GM21367 (cell line): ENCODE data around the gene KIF21A.
"Not testable (repeated sequence)": the region's sequence is repeated elsewhere in the genome, so short reads cannot be mapped to it uniquely, and the experiment has no call there.

Source experiments
- ATAC-seq: cut with Tn5 transposase; IDR thresholded peaks from one replicate; pipeline ENCODE4 v1.9.1; 2021; ENCODE audit not compliant: unreplicated experiment

The KIF21A gene

DNA sequence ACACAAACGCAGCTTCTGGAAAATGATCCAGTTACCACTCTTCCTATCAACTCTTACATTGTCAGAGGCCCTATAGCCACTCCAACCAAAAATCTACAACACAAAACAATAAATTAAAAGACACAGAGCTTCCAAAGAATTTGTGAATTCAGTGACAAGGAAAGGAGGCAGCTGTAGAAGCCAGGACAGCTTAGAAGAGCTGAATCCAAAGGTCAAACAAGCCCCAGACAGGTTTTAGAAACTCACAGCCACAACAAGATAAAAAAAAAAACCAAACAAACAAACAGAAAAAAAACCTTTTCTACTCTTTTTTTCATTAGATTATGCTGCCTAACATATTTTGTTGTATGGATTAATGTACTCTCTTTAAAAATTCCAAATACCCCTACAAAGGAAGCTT is 94.4 kb downstream of the KIF21A start:
- no peak for ATAC-seq

DNA sequence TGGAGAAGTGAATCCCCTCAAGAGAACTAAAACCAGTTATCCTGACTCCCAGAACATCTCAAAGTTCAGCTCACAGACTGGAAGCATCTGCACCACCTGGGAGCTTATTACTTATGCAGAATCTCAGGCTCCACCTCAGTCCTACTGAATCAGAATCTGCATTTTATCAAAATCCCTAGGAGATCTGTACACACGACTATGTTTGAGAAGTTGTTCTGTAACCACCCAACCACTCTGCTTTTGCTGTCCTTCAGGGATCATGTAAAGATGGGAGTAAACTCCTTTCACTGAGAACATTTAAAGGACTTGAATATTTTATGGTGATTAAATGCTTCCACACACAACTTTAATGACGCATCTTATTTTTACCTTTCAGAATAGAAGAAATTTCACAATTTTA is 98.0 kb downstream of the KIF21A start:
- no peak for ATAC-seq

DNA sequence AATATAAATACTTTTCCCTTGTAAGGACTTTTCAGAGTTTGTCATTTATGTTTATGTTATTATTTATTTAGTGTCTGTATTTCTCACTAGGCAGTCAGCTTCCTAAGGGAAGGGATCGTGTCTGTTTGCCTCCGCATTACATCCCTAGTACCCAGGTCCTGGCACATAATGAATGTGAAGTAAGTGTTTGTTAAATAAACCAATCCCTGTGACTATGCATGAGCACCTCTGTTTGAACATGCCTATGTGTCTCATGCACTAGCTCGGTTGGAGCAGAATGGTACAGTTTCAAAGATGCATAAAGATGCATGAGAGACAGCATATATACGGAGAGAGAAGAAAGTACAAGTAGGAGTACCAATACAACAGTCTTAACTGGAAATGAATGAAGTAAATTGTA is 99.3 kb downstream of the KIF21A start:
- no peak for ATAC-seq

DNA sequence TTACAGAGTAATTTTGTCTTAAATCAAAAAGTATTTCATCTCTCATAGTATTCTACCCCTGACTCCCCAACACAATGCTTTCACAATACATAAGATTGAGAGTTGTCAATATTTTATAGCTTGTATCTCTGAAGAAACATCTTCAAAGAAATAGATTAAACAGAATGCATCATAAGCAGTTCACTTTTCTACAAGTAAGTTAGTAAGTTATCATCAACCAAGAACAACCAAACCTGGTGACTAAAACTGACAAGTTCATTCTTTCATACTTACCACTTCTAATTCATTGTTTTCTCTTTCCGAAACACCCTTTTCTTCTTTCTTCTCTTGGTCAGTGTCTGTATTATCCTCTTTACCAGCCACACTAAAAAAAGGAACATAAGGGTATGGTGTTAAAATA is 101.2 kb downstream of the KIF21A start:
- ATAC-seq, result no peak

DNA sequence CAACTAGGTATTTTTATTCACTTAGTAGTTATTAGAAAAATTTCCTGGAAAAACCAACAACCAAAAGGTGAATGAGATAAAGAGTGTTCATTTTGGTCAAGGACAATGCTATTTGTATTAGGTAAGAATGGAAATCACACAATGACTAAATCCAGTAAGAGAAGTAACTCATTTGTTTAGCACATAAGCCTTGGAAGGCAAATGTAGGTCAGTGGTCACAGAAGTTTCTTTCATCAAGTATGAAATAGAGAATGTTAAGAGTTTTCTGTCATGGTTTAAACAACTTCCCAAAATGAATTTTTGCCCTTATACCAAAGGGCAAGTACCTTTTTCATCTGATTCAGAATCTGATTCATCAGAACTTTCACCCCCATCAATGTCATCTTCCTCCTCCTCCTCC is 101.7 kb downstream of the KIF21A start:
- peak; percentile 53 for ATAC-seq

DNA sequence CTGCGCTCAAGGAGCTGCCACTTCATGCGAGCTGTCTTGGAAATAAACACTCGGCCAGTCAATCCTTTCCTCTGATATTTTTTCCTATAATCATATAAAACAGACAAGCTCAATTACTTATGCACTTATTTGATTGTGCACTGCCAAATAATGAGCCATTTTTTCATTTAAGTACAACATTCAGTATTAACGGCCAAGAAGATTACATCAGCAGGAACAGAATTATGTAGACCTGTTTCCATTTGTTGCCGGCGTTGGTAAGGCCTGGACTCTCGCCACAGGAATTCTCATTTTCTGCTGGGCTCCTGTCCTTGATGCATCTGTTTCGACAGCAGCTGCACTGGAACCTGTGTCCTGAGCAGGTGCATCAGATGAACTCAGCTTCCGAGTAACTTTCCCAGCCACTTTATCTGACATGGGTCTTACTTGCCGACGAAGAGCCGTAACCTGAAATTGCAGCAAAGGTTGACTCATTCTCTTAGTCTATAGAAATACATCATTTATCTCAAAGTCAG is 110.2 kb downstream of the KIF21A start:
- ATAC-seq, result no peak

DNA sequence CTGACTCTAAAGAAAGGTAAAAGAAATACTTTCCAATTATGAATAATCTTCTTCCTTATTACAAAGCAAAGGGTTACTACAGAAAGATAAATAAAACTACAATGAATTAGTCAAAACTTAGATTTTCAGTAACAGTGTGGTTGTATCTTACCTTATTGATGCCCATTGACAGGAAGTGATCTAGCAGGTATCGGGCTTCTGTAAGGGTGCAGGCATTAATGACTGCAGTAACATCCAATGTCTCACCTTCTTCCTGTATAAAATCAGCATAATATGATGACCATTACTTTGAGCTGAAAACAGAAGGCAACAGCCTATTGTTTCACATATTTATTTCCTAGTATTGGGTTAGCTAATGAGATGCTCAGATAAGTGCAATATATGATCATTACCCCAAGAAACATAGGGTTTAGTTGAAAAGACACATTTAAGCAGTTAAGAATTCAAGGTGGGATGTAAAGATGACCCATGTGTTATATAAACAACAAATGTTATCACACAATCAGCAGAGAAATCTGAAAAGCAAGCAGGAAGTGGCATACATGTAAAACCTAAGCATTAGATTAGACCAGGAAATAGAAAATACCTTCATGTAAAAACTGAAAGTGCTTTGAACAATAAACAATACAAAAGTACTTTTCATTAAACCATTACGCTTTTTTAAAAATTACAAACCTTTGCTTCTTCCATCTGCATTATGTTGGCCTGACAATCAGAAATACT is 111.2 kb downstream of the KIF21A start:
- ATAC-seq, result no peak

DNA sequence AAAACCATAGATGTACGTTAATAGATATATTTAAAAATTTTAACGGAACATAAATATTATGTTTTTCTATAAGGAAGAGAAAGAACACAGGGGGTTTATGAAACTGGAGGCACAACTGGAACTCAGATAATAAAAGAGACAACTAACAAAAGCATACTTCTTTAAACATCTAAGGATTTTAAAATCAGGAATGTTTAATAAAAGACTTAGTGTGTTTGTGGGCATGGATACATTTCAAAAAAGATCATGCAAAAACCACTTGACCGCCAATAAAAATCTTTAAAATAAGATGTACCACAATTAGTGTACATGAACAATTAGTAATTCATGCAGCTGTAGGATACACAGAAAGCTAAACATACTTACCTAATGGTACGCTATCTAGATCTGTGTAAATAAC is 113.0 kb downstream of the KIF21A start:
- ATAC-seq, result no peak

DNA sequence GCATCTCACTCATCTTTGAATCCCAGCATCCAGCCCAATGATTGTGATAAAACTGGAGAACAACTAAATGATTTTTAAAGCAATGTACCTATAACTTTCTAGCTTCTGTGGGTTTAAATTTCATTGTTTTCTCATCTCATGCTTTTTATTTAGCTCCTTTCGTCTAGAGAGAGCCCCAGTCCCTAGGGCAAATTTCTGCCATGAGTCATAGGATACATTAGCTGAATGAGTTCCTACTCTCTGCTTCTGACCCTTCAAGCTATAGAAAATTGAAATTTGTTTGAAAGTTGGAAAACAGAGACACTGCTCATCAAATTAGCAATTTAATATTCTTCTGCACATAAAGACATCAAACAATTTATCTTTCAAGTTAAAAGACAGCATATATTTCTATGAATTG is 113.9 kb downstream of the KIF21A start:
- no peak for ATAC-seq

DNA sequence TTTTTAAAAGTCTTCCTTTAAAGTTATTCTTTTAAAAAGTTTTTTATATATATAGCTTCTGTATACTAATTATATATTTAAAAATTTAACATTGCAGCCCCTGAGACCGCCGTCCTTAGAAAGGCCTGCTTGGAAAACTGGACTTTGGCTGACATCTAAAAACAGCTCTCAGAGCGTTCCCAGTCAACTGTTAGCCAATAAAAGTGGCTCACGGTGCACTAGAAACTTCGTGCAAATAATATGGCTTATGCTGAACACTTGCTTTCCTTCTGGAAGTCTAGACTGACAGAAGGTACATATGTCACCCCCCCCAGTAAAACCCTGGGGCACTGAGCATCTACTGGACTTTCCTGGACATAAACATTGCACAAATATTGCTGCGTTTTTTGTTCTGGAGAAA is 115.0 kb downstream of the KIF21A start:
- no peak for ATAC-seq

DNA sequence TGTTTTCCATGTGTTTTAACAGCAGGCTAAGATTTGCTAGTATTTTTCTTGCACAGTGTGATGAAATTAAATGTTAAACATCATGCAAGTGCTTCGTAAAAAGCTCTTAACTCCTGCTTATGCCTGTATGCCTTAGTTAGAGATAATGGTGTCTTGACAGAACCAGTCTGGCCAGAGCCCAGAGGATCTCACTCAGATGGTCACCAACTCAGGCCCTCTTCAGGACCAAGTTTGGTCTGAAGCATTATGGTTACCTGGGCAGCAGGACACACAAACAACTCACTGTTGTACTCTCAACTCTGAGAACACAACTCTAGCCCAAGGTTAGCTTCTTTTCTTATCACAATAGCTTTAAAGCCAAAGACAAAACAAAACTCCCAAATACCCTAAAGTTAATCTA is 115.4 kb downstream of the KIF21A start:
- no peak for ATAC-seq

DNA sequence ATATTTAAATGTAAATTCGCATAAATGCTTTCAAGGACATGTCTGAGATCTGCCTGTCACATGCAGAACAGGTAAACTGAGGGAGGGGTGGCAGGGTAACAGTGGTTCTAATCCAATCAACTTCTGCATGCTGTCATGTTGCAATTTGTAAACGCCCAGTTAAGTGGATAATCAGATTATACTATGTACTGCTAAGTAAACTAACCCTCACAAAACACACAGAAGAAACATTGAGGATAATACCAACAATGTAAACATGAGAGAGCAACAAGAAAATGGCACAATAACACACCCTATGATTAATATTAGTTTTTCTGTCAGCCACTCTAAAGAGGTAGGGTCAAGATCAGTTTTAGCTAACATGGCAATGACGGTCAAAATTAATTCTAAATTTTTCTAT is 123.7 kb downstream of the KIF21A start:
- ATAC-seq, result no peak

DNA sequence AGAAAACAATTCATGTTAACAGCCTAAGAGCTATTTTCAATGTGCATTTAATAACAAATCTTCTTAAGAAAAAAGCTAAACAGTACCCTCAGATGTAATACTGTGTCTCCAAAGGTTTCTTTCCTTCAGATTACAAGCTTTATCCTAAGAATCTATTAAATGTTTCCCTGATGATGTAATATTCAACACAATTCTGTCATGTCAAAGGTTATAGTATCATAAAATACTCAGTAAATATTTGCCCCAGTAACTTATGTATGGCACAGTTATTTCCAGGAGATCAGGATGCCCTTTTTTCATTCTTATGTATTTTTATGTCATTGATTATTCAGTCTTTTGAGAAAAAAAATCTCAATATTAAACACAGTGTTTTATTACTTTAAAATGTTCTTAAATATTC is 128.4 kb downstream of the KIF21A start:
- ATAC-seq, result no peak

DNA sequence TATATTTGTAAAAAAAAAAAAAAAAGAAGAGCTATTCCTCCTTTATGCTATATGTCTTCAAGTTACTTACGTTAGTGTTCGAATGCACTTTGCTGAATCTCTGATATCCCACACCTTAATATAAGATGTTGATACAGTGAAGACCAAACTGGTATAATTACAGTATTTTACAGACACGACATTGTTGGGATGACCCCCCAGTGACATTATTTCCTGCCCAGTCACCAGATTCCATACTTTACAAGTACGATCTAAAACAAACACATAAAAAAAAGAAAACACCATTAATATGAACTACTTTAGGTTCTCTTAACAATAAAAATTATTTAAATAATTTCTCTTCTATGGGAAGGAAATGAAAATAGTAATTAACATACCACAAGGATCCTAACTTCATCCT is 133.4 kb downstream of the KIF21A start:
- no peak for ATAC-seq

DNA sequence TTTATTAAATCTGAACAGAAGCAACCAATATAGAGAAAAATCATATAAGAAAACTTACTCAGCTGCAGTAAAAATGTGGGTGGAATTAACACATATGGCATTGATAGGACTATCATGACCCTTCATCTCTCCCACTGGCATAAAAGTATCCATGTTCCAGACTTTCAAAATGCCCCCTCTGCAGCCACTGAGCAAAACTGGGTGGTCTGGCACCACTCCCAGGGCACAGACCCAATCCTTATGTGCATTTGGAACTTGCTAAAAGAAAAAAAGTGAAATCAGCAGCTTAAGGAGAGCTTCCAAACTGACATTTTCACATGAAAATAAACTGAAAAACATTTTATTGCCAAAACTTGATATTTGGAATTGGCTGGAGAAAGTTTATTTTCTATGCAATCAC is 141.5 kb downstream of the KIF21A start:
- ATAC-seq, result no peak

DNA sequence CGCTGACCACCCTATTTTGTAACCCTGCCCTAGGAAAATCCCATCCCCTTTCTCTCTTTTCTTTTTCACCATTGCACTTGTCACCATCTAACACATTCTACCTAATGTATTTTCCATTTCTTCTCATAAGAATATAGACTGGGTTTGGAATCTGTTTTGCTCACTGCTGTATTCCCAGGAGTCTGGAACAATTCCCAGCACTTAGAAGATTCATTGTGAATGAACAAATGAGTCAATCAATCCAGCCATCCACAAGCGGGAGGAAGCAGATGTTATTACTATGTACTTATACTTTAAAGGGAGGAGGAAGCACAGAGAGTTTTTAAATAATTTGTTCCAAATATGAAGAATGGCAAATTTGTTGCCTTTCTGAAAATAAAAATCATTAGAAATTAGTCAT is 142.1 kb downstream of the KIF21A start:
- no peak for ATAC-seq

DNA sequence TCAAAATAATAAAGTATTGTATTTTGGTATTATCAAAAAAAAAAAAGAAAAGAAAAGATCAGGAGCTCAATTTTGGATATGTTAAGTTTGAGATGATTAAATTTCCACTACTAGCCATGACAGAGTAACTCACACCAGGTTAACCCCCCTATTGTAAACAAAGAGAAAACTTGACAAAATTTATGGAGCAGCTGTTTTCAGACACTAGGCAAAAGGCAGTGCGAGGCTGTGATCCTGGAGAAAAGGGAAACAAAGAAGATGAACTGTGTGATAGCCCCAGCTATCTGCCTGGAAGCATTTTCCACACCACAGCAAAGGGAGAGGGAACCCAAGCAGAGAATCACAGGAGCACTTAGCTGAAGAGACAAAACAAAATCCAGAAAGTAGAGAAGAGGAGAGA is 145.0 kb downstream of the KIF21A start:
- no peak for ATAC-seq

DNA sequence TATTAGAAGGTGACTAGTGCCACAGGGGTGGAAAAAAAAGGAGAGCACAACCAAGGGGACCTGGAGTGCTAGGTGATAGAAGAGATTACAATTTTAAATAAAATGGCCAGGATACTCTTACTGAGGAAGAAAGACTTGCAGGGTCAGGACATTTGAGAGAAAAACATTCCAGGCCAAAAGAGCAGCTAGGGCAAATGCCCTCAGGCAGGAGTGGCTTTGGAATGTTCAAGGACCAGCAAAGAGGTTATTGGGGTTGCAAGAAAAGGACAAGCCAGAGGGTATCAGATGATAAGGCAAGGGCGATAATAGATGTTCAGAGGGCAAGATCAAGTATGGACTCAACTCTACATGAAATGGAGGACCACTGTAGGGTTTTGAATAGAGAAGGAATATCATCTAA is 146.4 kb downstream of the KIF21A start:
- no peak for ATAC-seq

DNA sequence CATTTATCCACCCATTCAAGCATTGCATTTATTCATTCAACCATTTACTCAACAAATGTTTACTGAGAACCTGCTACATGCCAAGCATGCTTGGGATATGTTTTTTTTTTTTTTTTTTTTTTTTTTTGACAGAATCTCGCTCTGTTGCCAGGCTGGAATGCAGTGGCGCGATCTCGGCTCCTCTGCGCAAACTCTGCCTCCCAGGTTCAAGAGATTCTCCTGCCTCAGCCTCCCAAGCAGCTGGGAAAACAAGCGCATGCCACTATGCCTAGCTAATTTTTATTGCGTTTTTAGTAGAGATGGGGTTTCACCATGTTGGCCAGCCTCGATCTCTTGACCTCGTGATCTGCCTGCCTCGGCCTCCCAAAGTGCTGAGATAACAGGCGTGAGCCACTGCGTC is 147.3 kb downstream of the KIF21A start:
- not testable (repeated sequence) for ATAC-seq

DNA sequence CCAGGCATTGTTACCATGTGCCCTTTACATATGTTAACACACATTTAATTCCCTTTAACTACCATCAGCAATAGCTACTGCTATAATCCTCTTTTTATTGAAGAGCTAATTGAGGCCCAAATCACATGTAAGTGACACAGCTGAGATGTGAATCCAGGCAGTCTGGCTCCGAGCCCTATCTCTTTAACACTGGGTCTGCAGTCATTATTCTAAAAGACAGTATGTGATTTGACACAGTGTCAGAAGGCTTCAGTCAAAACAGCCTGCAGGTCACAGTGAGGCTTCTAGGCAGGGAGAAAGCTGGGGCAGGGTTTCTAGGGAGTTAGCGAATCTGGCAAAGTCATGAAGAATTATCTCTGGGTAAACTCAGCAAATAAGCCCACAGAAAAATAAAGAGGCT is 148.2 kb downstream of the KIF21A start:
- no peak for ATAC-seq

DNA sequence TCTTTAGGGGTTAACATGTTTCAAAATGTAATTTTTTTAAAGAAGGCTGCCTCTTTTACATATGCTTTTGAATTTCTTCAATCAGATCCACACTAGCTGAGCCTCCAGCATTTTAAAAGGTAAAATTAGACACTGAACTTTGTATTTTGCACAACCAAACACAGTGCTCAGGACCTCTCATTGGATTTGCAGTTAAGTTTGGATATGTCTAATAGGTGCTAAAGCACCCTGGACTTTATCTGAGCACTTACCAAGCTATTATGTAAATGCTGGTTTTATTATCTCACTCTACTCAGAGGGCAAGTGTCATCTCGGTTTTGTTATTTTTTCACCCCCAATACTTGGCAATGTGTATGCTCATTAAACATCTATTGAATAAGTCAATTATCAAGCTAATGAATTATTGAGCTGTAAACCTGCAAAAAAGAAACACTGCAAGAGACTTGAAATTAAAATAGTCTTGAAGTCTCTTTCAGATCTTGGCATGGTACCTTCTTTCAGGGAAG is 150.7 kb downstream of the KIF21A start:
- no peak for ATAC-seq

DNA sequence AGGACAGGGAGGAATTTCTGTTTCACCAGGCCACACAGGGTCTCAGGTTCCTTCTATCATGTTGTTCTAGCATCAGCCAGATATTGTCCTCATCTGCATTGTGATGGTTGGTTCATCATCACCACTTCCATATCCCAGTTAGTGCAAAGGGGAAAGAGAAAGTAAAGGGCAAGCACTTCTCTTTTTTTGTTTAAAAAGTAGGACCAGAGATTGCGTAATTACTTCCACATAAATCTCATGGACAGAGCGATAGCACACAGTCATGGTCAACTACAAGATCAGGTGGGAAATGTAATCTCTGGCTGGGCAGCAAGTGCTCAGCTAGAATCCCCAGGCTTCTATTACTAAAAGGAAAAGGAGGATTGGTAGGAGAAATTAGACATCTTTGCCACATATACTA is 155.1 kb downstream of the KIF21A start:
- ATAC-seq, result no peak

DNA sequence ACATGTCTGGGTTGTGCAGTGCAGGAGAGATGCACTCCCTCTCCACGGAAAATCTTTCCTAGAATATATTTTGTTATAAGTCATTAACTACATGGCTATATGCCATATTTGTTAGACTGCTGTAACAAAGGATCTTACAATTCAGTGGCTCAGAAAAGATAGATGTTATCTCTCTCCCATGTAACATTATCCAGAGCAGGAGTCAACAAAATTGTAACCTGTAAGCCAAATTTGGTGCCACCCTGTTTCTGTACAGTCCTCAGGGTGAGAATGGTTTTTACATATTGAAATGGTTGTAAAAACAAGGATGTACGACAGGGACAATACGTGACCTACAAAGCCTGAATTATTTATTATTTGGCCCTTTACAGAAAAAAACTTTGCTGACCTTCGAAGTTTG is 155.5 kb downstream of the KIF21A start:
- ATAC-seq, result no peak
